ENCODE measurements around the gene C16orf78. TPM values are rescaled to one million over a fixed set of nuclear protein-coding genes. Genes with fewer than 3 reads are reported as not detected.
A peak's percentile ranks its signal among the peaks of the same experiment; 100 is the strongest.

The C16orf78 gene, protein sequence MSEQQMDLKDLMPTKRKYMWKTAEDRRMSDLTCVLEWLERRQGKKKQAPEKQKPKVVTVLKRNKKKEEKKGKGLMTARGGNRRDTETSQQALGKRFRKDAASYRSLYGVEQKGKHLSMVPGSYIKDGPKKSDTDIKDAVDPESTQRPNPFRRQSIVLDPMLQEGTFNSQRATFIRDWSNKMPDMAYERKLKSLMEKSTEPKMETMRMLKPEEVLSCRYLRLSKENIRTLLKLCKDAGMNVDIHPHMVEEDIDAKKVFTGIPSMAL
- total RNA-seq (not detected), polyA plus RNA-seq (not detected)

DNA sequence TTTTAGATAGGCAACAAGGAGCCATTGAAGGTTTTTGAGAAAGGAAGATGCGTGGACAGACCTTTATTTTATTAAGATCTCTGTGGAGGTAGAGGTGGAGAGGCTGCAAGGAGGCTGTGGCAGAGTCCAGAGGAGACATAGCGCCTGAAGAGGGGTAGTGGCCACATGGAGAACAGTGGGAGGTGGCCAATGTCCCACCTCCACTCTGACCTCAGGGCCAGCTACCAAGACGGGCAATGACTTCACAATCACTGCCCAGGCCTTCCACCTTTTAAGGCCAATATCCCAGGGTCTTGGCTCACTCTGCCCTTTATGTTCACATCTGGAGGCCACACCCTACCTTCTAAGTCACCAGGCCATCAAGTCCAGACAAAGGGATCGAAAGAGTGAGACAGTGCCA, at the start of gene C16orf78:
C16orf78 (plus strand) TSS at position 301 of the 400 bp plus-strand sequence. CDS start 136 bp downstream, outside the sequence.
- H3K27me3 Mint-ChIP-seq: peaks cover 4% of the 10 kb centered on the region

DNA sequence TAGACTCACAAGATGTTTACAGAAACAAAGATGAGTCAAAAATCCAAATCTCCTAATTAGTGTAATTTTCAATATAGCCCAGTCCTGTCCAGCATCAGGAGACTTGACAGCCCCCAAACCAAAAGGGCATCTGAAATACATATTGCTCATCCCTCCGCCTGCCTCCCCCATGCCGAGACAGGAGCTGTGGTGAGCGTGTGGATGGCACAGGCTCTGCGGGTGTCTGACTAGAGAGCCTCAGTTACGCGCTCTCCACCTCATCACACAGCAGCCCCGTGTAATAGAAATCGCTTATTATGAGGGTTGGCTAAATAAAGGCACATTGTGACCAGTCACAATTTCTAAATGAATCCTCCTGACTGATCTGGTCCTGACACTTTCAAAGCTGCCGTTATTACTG, 48.9 kb upstream of the C16orf78 start:
- Histone ChIP-seq H3K27me3 (ENCODE audit: control insufficient read depth, insufficient read depth, low read length) (peaks cover 1% of the 10 kb centered on the region), H3K4me1 (ENCODE audit: control insufficient read depth, insufficient read depth, low read length, poor library complexity, severe bottlenecking) (no peaks in the 10 kb centered on the region), H3K27ac (ENCODE audit: insufficient read depth, low read length, poor library complexity, severe bottlenecking) (no peak overlapping the region), H3K36me3 (ENCODE audit: control insufficient read depth, insufficient read depth, low read length) (no peaks in the 10 kb centered on the region), H3K9me3 (ENCODE audit: control insufficient read depth in 2 of 2, low read length in 2 of 2) (no peaks in the 10 kb centered on the region), H3K4me3 (ENCODE audit: low read depth, low read length) (no peak overlapping the region)
- Mint-ChIP-seq H3K4me1 (no peaks in the 10 kb centered on the region), H3K27me3 (no peaks in the 10 kb centered on the region), H3K4me3 (no peak overlapping the region), H3K27ac (no peak overlapping the region), H3K9me3 (peaks cover 0 to 3% (median 0%) of the 10 kb centered on the region in 7 donors), H3K36me3 (no peaks in the 10 kb centered on the region)
- no peak for DNase-seq
- no peak for ATAC-seq (ENCODE audit: low read depth in 2 of 2)

More for the DNA sequence above, at the start of gene C16orf78:
- ATAC-seq (ENCODE audit: low read depth in 2 of 2): no peak
- Mint-ChIP-seq H3K4me3 (no peak within 1 kb of the TSS), H3K9me3 (peaks cover 0 to 4% (median 0%) of the 10 kb centered on the region in 7 donors), H3K27ac (no peak within 1 kb of the TSS), H3K4me1 (no peaks in the 10 kb centered on the region), H3K36me3 (no peaks in the 10 kb centered on the region)
- DNase-seq: no peak
- Histone ChIP-seq H3K4me3 (ENCODE audit: low read depth, low read length) (no peak within 1 kb of the TSS), H3K9me3 (ENCODE audit: control insufficient read depth in 2 of 2, low read length in 2 of 2) (no peaks in the 10 kb centered on the region), H3K27me3 (ENCODE audit: control insufficient read depth, insufficient read depth, low read length) (peaks cover 2% of the 10 kb centered on the region), H3K27ac (ENCODE audit: insufficient read depth, low read length, poor library complexity, severe bottlenecking) (no peak within 1 kb of the TSS), H3K36me3 (ENCODE audit: control insufficient read depth, insufficient read depth, low read length) (no peaks in the 10 kb centered on the region), H3K4me1 (ENCODE audit: control insufficient read depth, insufficient read depth, low read length, poor library complexity, severe bottlenecking) (no peaks in the 10 kb centered on the region)

DNA sequence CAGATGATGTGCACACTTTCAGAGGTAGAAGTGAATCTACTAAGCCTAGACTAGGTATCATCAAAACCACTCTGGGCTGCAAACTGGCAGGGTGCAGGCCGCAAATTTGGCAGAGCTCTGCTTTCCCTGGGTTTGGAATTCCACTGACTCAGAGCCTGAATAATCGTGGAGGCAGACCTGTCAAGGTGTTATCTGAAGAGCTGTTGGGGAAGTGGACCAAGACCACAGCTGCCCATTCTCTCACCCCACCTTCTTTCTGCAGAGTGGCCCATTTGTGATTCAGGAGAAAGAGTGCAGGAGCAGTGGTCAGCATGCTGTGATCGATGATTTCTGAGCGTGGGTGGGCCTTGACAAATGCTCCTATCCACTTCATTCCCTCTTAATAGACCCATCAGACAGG, 46.1 kb upstream of the C16orf78 start:
- Mint-ChIP-seq H3K27me3 (no peaks in the 10 kb centered on the region), H3K4me1 (no peaks in the 10 kb centered on the region), H3K27ac (no peak overlapping the region), H3K4me3 (no peak overlapping the region), H3K36me3 (no peaks in the 10 kb centered on the region), H3K9me3 (peaks cover 0 to 3% (median 0%) of the 10 kb centered on the region in 7 donors)
- Histone ChIP-seq H3K4me3 (ENCODE audit: low read depth, low read length) (no peak overlapping the region), H3K27ac (ENCODE audit: insufficient read depth, low read length, poor library complexity, severe bottlenecking) (no peak overlapping the region), H3K4me1 (ENCODE audit: control insufficient read depth, insufficient read depth, low read length, poor library complexity, severe bottlenecking) (no peaks in the 10 kb centered on the region), H3K27me3 (ENCODE audit: control insufficient read depth, insufficient read depth, low read length) (no peaks in the 10 kb centered on the region), H3K9me3 (ENCODE audit: control insufficient read depth in 2 of 2, low read length in 2 of 2) (no peaks in the 10 kb centered on the region), H3K36me3 (ENCODE audit: control insufficient read depth, insufficient read depth, low read length) (no peaks in the 10 kb centered on the region)
- ATAC-seq (ENCODE audit: low read depth in 2 of 2): no peak
- no peak for DNase-seq

DNA sequence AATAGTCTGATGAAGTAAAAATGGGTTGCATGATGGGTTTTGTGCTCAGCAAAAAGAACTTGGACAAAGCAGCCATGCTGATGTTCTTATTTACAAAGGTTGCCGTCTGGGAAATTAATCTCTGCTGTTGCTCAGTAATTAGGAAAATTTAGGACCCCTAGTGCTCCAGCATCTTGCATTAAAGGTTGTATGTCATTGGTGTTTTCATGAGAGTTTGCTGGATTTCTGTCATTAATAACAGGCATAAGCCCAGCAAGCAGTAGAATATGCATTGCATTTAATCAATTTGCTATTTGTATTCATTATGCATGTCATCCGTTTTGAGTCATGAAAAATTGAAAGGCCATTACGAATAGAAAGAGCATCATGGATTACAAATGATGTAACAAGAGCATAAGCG, 45.3 kb upstream of the C16orf78 start:
- Mint-ChIP-seq H3K4me3 (no peak overlapping the region), H3K4me1 (no peaks in the 10 kb centered on the region), H3K27me3 (no peaks in the 10 kb centered on the region), H3K36me3 (no peaks in the 10 kb centered on the region), H3K27ac (no peak overlapping the region), H3K9me3 (peaks cover 0 to 3% (median 0%) of the 10 kb centered on the region in 7 donors)
- no peak for ATAC-seq (ENCODE audit: low read depth in 2 of 2)
- H3K4me3 ChIP-seq (ENCODE audit: low read depth, low read length): no peak overlapping the region
- no peak overlapping the region for H3K27ac ChIP-seq (ENCODE audit: insufficient read depth, low read length, poor library complexity, severe bottlenecking)
- no peaks in the 10 kb centered on the region for H3K9me3 ChIP-seq (ENCODE audit: control insufficient read depth in 2 of 2, low read length in 2 of 2)
- H3K27me3 ChIP-seq (ENCODE audit: control insufficient read depth, insufficient read depth, low read length): no peaks in the 10 kb centered on the region
- DNase-seq: no peak
- H3K36me3 ChIP-seq (ENCODE audit: control insufficient read depth, insufficient read depth, low read length): no peaks in the 10 kb centered on the region
- H3K4me1 ChIP-seq (ENCODE audit: control insufficient read depth, insufficient read depth, low read length, poor library complexity, severe bottlenecking): no peaks in the 10 kb centered on the region

DNA sequence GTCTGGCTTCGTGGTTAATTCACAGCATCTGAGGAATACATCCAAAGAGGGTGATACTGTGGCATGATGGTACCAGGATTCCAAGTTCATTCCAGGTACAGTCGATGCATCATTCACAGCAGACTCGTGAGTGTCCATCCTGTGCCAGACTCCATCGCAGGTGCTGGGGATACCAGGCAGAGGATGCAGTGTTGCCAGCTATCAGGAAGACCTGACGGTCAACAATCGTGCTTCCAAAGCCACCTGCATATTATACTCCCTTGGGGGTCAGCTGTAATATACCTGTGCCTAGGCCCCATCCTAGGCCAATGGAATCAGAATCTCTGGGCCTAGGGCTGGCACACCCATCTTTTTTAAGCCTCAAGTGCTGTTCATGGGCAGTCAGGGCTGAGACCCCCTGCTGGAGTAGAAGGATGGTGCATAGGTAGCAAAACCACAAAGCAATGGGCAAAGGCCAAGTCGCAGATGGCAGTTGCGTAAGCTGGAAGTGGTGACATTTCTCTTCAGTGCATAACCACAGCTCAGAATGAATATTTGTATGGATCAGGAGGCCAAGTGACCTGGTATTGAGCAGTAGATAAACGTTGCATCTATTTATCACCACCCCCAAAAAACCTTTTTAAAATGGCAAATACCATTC, 42.9 kb upstream of the C16orf78 start:
- H3K27ac ChIP-seq (ENCODE audit: insufficient read depth, low read length, poor library complexity, severe bottlenecking): no peak overlapping the region

DNA sequence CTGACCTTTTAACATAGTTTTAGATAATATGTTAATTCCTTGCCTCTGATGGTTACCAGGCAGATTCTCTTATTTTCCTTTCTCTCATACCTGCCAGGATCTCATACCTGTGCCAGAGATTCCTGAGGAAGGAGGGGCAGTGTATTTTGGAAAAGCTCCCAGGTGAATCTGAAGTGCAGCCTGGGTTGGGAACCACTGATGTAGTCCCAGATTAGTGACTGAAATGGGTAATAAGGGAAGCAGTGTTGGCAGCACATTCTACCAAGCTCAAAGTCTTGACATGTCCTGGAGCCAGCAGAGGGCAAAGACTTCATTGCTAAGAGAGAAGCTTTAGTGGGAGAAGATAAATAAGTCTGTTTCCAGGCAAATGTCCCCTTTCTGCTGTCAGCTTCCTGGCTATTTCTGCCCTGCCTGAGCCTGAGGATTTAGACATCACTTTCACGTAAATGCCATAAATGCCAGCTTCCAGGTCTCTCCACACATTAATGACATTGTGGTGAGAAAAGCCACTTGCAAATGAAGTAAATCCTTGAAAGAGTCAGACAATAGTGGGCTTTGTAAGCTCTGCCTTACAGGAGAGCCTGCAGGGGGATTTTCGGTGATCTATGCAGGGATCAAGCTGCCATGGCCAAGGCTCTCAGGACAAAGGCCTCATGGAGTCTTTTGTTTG, 40.9 kb upstream of the C16orf78 start:
- Mint-ChIP-seq H3K27ac (no peak overlapping the region), H3K4me1 (no peaks in the 10 kb centered on the region), H3K9me3 (peaks cover 0 to 2% (median 0%) of the 10 kb centered on the region in 7 donors), H3K36me3 (no peaks in the 10 kb centered on the region), H3K4me3 (peak overlapping the region in 1 of 4 donors; percentile 72), H3K27me3 (no peaks in the 10 kb centered on the region)
- H3K4me3 ChIP-seq (ENCODE audit: low read depth, low read length): no peak overlapping the region
- no peaks in the 10 kb centered on the region for H3K36me3 ChIP-seq (ENCODE audit: control insufficient read depth, insufficient read depth, low read length)
- ATAC-seq (ENCODE audit: low read depth in 2 of 2) (no peak), DNase-seq (no peak)
- H3K9me3 ChIP-seq (ENCODE audit: control insufficient read depth in 2 of 2, low read length in 2 of 2): no peaks in the 10 kb centered on the region
- H3K4me1 ChIP-seq (ENCODE audit: control insufficient read depth, insufficient read depth, low read length, poor library complexity, severe bottlenecking): no peaks in the 10 kb centered on the region
- no peaks in the 10 kb centered on the region for H3K27me3 ChIP-seq (ENCODE audit: control insufficient read depth, insufficient read depth, low read length)
- H3K27ac ChIP-seq (ENCODE audit: insufficient read depth, low read length, poor library complexity, severe bottlenecking): no peak overlapping the region

More for the DNA sequence above, 42.9 kb upstream of the C16orf78 start:
- Histone ChIP-seq H3K4me1 (ENCODE audit: control insufficient read depth, insufficient read depth, low read length, poor library complexity, severe bottlenecking) (no peaks in the 10 kb centered on the region), H3K9me3 (ENCODE audit: control insufficient read depth in 2 of 2, low read length in 2 of 2) (no peaks in the 10 kb centered on the region), H3K4me3 (ENCODE audit: low read depth, low read length) (no peak overlapping the region), H3K36me3 (ENCODE audit: control insufficient read depth, insufficient read depth, low read length) (no peaks in the 10 kb centered on the region), H3K27me3 (ENCODE audit: control insufficient read depth, insufficient read depth, low read length) (no peaks in the 10 kb centered on the region)
- H3K36me3 Mint-ChIP-seq: no peaks in the 10 kb centered on the region
- no peak overlapping the region for H3K27ac Mint-ChIP-seq
- no peaks in the 10 kb centered on the region for H3K27me3 Mint-ChIP-seq
- DNase-seq: no peak
- peaks cover 0 to 3% (median 0%) of the 10 kb centered on the region in 7 donors for H3K9me3 Mint-ChIP-seq
- no peak for ATAC-seq (ENCODE audit: low read depth in 2 of 2)
- H3K4me1 Mint-ChIP-seq: no peaks in the 10 kb centered on the region
- no peak overlapping the region for H3K4me3 Mint-ChIP-seq

DNA sequence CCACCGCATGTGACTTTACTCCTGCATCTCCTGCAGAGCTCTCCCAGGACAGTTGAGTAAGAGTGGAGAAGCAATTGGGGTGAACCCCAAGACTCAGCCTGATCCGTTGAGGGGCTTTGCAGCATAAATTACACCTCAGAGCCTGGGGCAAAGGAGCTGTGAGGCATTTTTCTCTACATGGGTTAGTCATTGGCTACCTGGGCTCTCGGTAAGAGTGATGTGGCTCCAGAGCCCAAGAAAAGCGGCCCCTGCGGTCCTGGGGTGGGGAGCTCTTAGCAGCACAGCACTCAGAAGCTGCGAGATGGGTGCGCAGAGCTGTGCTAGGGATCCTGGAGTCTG, 40.4 kb upstream of the C16orf78 start:
- no peak overlapping the region for H3K4me3 ChIP-seq (ENCODE audit: low read depth, low read length)
- DNase-seq: no peak
- Mint-ChIP-seq H3K27me3 (no peaks in the 10 kb centered on the region), H3K27ac (no peak overlapping the region), H3K4me1 (no peaks in the 10 kb centered on the region), H3K4me3 (no peak overlapping the region), H3K9me3 (peaks cover 0 to 2% (median 0%) of the 10 kb centered on the region in 7 donors), H3K36me3 (no peaks in the 10 kb centered on the region)
- H3K9me3 ChIP-seq (ENCODE audit: control insufficient read depth in 2 of 2, low read length in 2 of 2): no peaks in the 10 kb centered on the region
- no peak for ATAC-seq (ENCODE audit: low read depth in 2 of 2)
- no peaks in the 10 kb centered on the region for H3K36me3 ChIP-seq (ENCODE audit: control insufficient read depth, insufficient read depth, low read length)
- H3K27me3 ChIP-seq (ENCODE audit: control insufficient read depth, insufficient read depth, low read length): no peaks in the 10 kb centered on the region
- H3K27ac ChIP-seq (ENCODE audit: insufficient read depth, low read length, poor library complexity, severe bottlenecking): no peak overlapping the region
- no peaks in the 10 kb centered on the region for H3K4me1 ChIP-seq (ENCODE audit: control insufficient read depth, insufficient read depth, low read length, poor library complexity, severe bottlenecking)
